GM12891 (cell line): ENCODE results near the gene RMND5B.
"Not testable (repeated sequence)": the region's sequence is repeated elsewhere in the genome, so short reads cannot be mapped to it uniquely, and the experiment has no call there.

ENCODE experiments used
- DNase-seq: peaks from one replicate; pipeline ENCODE4 v3.0.0; 2011; ENCODE audit warnings: low spot score; ENCODE audit not compliant: insufficient read length
- FAIRE-seq: peaks from 2 replicates; lab custom pipeline; 2011; peaks lifted over from hg19 to GRCh38; lab: Jason Lieb, UNC
- PAX5 ChIP-seq: IDR thresholded peaks from 2 replicates; pipeline ENCODE4 v1.6.1; 2011; ENCODE audit warnings: low read length, moderate library complexity, mild to moderate bottlenecking; ENCODE audit not compliant: insufficient read depth, severe bottlenecking
- POLR2A ChIP-seq: IDR thresholded peaks from 2 replicates; pipeline ENCODE4 v1.6.1; 2011; ENCODE audit warnings: low read depth, low read length, control low read depth
- POLR2AphosphoS5 ChIP-seq: IDR thresholded peaks from 2 replicates; pipeline ENCODE4 v1.6.1; 2011; ENCODE audit warnings: low read depth, low read length, control low read depth
- POU2F2 ChIP-seq: IDR thresholded peaks from 2 replicates; pipeline ENCODE4 v1.6.1; 2011; ENCODE audit warnings: low read depth, mild to moderate bottlenecking, control low read depth, low read length, moderate library complexity
- SPI1 ChIP-seq: IDR thresholded peaks from 2 replicates; pipeline ENCODE4 v1.6.1; 2011; ENCODE audit warnings: low read depth, low read length, control low read depth
- TAF1 ChIP-seq: IDR thresholded peaks from 2 replicates; pipeline ENCODE4 v1.6.1; 2011; ENCODE audit warnings: low read depth, low read length, control low read depth

The RMND5B gene

GRCh38 chr5:178129296-178129695, 1.5 kb upstream of the RMND5B start:
- no peak for TF ChIP-seq POU2F2
- FAIRE-seq (no peak), DNase-seq (no peak)

GRCh38 chr5:178130234-178130575, 609 bp upstream of the RMND5B start:
- not testable (repeated sequence) for DNase-seq
- peak; percentile 45 for FAIRE-seq

GRCh38 chr5:178131446-178131996, 707 bp downstream of the RMND5B start:
- TF ChIP-seq POLR2AphosphoS5 (no peak), SPI1 (no peak), POU2F2 (no peak), PAX5 (no peak)
- DNase-seq: no peak
- no peak for FAIRE-seq

- DNase-seq (no peak), FAIRE-seq (no peak)
- TF ChIP-seq POLR2A (no peak), POLR2AphosphoS5 (peak; percentile 48; the same call in 1 of the 2 replicates), TAF1 (no peak), PAX5 (no peak)
These were observed 6.2 kb downstream of the RMND5B start for GRCh38 chr5:178136990-178137389.

- FAIRE-seq (no peak), DNase-seq (no peak)
- TF ChIP-seq POU2F2 (no peak), TAF1 (no peak), POLR2AphosphoS5 (no peak), POLR2A (no peak), SPI1 (no peak), PAX5 (no peak)
These were observed 7.2 kb downstream of the RMND5B start for GRCh38 chr5:178137991-178138390.

- FAIRE-seq: no peak
- TF ChIP-seq TAF1 (no peak), POU2F2 (no peak), POLR2A (no peak), POLR2AphosphoS5 (no peak), SPI1 (no peak), PAX5 (no peak)
- DNase-seq: no peak
These were observed 10.7 kb downstream of the RMND5B start for GRCh38 chr5:178141550-178141949.

- no peak for TF ChIP-seq PAX5
- TF ChIP-seq POLR2AphosphoS5: no peak
- no peak for TF ChIP-seq TAF1
- TF ChIP-seq POLR2A: no peak; the same call in 1 of the 2 replicates
- TF ChIP-seq SPI1: no peak
- TF ChIP-seq POU2F2: no peak
- no peak for FAIRE-seq
- DNase-seq: no peak
These were observed 11.8 kb downstream of the RMND5B start for GRCh38 chr5:178142642-178143041.

GRCh38 chr5:178143246-178143645, 12.4 kb downstream of the RMND5B start:
- TF ChIP-seq POLR2AphosphoS5: no peak
- no peak for TF ChIP-seq SPI1
- TF ChIP-seq POU2F2: no peak
- TF ChIP-seq PAX5: no peak
- TF ChIP-seq TAF1: no peak
- TF ChIP-seq POLR2A: no peak
- FAIRE-seq (no peak), DNase-seq (no peak)

GRCh38 chr5:178143901-178144300, 13.1 kb downstream of the RMND5B start:
- DNase-seq (no peak), FAIRE-seq (no peak)
- no peak for TF ChIP-seq SPI1
- no peak for TF ChIP-seq POLR2A
- TF ChIP-seq PAX5: no peak
- no peak for TF ChIP-seq POLR2AphosphoS5
- no peak for TF ChIP-seq TAF1
- no peak for TF ChIP-seq POU2F2

GRCh38 chr5:178145965-178146820, 15.4 kb downstream of the RMND5B start:
- DNase-seq: peak; percentile 70
- FAIRE-seq: peak; percentile 78
- TF ChIP-seq SPI1: no peak
- TF ChIP-seq TAF1: no peak
- no peak for TF ChIP-seq POLR2A
- no peak for TF ChIP-seq POU2F2
- TF ChIP-seq POLR2AphosphoS5: no peak
- TF ChIP-seq PAX5: no peak

- no peak for TF ChIP-seq TAF1
- no peak for TF ChIP-seq POU2F2
- FAIRE-seq: no peak
- DNase-seq: no peak
These were observed 16.6 kb downstream of the RMND5B start for GRCh38 chr5:178147406-178147805.
